HUES6 (cell line): ENCODE data around the gene ALS2.

Source experiments
- H3K27ac ChIP-seq: 2 replicates; pipeline ENCODE4 v1.7.0; 2013; ENCODE audit warnings: low read depth, mild to moderate bottlenecking, low read length, inconsistent platforms
- H3K27me3 ChIP-seq: 2 replicates; pipeline ENCODE4 v1.6.1; 2013; ENCODE audit warnings: low read length; ENCODE audit not compliant: control insufficient read depth, insufficient read depth
- H3K36me3 ChIP-seq: 2 replicates; pipeline ENCODE4 v1.6.1; 2013; ENCODE audit warnings: low read length; ENCODE audit not compliant: control insufficient read depth, insufficient read depth
- H3K4me1 ChIP-seq: 2 replicates; pipeline ENCODE4 v1.6.1; 2013; ENCODE audit warnings: low read length; ENCODE audit not compliant: control insufficient read depth, insufficient read depth
- H3K4me3 ChIP-seq: 2 replicates; pipeline ENCODE4 v1.5.1; 2013; ENCODE audit warnings: low read depth, low read length
- H3K9ac ChIP-seq: one replicate; pipeline ENCODE4 v1.6.1; 2013; ENCODE audit warnings: mild to moderate bottlenecking, low read length
- H3K9me3 ChIP-seq: 2 replicates; pipeline ENCODE4 v1.6.1; 2013; ENCODE audit warnings: low read depth, low read length; ENCODE audit not compliant: control insufficient read depth, insufficient read depth

Gene ALS2

DNA sequence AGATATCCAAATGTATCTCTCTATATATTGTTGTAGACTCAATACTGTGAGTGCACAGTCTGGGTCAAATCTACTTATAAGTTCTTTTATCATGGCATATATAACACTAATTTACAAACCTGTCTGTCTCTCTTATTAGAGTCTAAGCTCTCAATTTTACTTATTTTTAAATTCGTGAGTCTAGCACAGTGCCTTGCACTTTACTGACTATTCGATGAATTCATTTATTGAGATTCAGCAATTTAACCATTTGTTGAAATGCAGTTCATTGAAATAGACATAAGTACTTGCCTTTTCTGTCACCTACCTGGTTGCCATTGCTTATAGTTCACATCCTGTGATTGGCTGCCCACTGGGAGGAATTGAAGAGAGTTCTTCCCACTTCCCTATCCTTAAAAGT is 10.3 kb upstream of the ALS2 start:
- Histone ChIP-seq H3K36me3 (no peaks in the 10 kb centered on the region), H3K9me3 (no peaks in the 10 kb centered on the region), H3K4me1 (no peaks in the 10 kb centered on the region), H3K9ac (no peak overlapping the region), H3K27ac (no peak overlapping the region), H3K27me3 (no peaks in the 10 kb centered on the region), H3K4me3 (no peak overlapping the region)

DNA sequence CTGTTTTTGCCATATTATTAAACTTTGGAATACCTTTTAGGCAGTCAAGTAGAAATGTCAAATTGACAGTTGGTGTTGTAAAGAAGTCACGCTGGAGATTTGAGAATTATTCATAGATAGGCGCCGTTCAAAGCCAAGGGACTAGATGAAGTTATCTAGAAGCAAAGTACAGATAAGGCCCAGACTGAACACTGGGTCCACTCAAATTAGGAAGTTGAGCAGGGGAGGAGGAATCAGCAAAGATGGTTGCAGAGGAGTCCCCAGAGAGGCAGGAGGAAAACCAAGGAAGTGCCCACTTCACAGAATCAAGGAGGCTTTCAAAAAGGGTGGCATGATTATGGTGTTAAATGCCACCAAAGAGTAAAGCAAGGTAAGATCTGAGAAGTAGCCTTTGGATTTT is 9.6 kb upstream of the ALS2 start:
- Histone ChIP-seq H3K9ac (no peak overlapping the region), H3K27ac (no peak overlapping the region), H3K4me3 (no peak overlapping the region), H3K27me3 (no peaks in the 10 kb centered on the region), H3K36me3 (no peaks in the 10 kb centered on the region), H3K9me3 (no peaks in the 10 kb centered on the region), H3K4me1 (no peaks in the 10 kb centered on the region)

DNA sequence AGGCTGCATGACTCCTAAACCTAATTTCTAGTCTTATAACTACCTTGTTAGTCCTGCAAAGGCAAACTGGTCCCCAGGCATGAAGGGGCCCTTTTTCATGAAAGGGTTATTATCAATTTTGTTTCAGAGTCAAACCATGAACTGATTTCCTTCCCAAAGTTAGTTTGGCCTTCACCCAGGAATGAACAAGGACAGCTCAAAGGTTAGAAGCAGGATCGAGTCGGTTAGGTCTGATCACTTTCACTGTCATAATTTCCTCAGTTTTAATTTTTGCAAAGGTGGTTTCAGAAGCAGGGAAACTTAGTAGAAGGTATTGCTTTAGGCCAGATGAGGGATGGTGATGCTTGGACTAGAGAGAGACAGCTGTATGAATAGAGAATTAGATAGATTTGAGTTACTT is 8.7 kb upstream of the ALS2 start:
- H3K27ac ChIP-seq = no peak overlapping the region
- H3K4me3 ChIP-seq = no peak overlapping the region
- H3K9ac ChIP-seq = no peak overlapping the region
- no peaks in the 10 kb centered on the region for H3K36me3 ChIP-seq
- H3K27me3 ChIP-seq = no peaks in the 10 kb centered on the region
- no peaks in the 10 kb centered on the region for H3K9me3 ChIP-seq
- no peaks in the 10 kb centered on the region for H3K4me1 ChIP-seq

DNA sequence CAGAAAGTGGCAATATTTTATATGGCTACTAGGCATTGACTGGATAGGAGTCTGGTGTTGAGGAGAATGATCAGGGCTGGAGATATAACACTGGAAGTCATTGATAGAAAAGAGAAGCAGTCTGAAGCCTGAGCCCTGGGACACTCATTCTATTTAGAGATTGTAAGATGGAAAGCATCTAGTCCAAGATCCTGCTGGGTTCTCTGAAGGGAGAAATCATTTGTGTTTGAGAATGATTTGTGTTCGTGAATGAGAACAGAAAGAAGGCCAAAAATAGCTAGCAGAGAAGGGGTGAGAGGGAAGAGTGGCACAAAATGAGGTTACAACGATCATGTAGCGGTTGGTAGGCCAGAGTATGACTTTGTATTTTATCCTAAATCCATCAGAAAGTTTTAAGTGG is 7.6 kb upstream of the ALS2 start:
- Histone ChIP-seq H3K4me3 (no peak overlapping the region), H3K36me3 (no peaks in the 10 kb centered on the region), H3K9ac (no peak overlapping the region), H3K27me3 (no peaks in the 10 kb centered on the region), H3K4me1 (no peaks in the 10 kb centered on the region), H3K27ac (no peak overlapping the region), H3K9me3 (no peaks in the 10 kb centered on the region)

DNA sequence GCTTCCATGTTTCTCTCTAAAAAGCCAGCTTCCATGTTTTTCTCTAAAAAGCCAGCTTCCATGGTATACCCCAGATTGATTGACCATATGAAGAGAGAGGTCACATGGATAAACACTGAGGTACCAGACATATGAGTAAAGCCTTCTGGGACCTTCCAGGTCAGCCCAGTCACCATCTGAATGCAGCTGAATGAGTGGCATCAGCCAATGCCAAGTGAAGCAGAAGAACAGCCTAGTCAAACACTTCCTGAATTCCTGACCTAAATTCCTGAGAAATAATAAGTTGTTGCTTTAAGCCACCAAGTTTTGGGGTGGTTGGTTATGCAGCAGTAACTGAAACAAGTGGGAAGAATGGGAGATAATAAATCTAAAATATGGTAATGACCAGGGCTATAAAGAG is 5.7 kb upstream of the ALS2 start:
- Histone ChIP-seq H3K27ac (no peak overlapping the region), H3K9ac (no peak overlapping the region), H3K27me3 (no peaks in the 10 kb centered on the region), H3K4me1 (peaks cover 4% of the 10 kb centered on the region; the same call in 1 of the 2 replicates), H3K36me3 (no peaks in the 10 kb centered on the region), H3K4me3 (no peak overlapping the region), H3K9me3 (no peaks in the 10 kb centered on the region)

DNA sequence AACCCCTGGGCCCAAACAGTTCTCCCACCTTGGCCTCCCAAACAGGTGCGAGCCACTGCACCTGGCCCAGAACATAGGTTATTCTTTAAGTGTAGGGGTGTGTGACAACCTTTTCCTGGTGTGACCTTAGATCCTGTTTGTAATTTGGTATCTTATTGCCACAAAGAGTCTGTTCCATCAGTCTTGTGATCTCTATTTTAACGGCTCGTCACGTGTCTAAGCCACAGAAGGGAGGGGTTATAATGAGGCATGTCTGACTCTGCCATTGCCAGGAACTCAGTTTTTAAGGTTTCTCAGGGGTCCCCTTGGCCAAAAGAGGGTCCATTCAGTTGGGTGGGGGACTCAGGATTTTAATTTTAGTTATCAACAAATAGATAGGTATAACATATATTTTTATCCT is 4.4 kb upstream of the ALS2 start:
- H3K9ac ChIP-seq = no peak overlapping the region
- H3K4me3 ChIP-seq = no peak overlapping the region
- no peaks in the 10 kb centered on the region for H3K27me3 ChIP-seq
- H3K9me3 ChIP-seq = no peaks in the 10 kb centered on the region
- H3K36me3 ChIP-seq = no peaks in the 10 kb centered on the region
- peaks cover 4% of the 10 kb centered on the region; the same call in 1 of the 2 replicates for H3K4me1 ChIP-seq
- H3K27ac ChIP-seq = no peak overlapping the region

DNA sequence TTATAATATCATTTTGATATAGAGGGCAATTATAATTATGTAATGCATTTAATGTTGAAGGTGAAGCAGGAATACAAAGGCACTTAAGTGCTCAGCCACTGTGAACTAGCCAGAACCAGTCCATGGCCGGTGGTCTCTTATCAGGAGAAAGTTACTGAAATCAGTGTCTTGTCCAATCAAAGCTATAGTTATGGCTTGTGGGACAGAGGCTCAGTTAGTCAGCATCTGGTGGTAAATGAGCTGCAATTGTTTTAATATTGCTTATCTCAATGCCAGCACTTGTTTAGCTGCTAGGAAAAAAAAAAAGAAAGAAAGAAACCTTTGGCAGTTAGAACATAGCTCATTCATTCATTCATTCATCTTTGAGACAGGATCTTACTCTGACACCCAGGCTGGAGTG is 3.8 kb upstream of the ALS2 start:
- no peaks in the 10 kb centered on the region for H3K36me3 ChIP-seq

DNA sequence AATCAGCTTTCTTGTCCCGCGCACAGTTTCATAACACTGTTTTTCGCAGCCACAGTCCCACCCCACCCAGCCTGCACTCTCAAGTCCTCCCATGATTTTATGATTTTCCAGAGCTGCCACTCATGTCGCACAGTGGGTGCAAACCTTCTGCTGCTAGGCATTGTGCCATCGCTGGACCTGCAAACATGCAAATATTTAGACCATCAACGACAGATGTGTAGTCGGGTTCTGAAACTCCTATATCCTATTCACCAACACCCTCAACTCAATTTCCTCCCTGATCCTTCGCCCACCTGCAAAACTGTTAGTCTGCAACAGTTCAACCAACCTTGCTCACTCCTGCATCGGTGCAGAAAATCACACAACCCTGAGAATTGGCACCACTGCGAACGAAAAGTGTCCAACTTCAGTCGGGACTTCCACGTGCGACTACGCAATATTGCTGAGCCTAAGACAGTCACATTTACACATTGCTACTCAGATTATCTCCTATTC is 871 bp upstream of the ALS2 start:
- Histone ChIP-seq H3K4me1 (peaks cover 32% of the 10 kb centered on the region), H3K9me3 (no peaks in the 10 kb centered on the region), H3K9ac (peak overlapping the region; percentile 87), H3K36me3 (no peaks in the 10 kb centered on the region), H3K4me3 (peak overlapping the region; percentile 87), H3K27ac (0 out of 2 replicates have a peak overlapping the region, but pooled peaks have one; percentile 83), H3K27me3 (no peaks in the 10 kb centered on the region)

More for the DNA sequence above, 3.8 kb upstream of the ALS2 start:
- Histone ChIP-seq H3K4me3 (no peak overlapping the region), H3K4me1 (peaks cover 8% of the 10 kb centered on the region; the same call in 1 of the 2 replicates), H3K27ac (no peak overlapping the region), H3K9me3 (no peaks in the 10 kb centered on the region), H3K9ac (no peak overlapping the region), H3K27me3 (no peaks in the 10 kb centered on the region)

DNA sequence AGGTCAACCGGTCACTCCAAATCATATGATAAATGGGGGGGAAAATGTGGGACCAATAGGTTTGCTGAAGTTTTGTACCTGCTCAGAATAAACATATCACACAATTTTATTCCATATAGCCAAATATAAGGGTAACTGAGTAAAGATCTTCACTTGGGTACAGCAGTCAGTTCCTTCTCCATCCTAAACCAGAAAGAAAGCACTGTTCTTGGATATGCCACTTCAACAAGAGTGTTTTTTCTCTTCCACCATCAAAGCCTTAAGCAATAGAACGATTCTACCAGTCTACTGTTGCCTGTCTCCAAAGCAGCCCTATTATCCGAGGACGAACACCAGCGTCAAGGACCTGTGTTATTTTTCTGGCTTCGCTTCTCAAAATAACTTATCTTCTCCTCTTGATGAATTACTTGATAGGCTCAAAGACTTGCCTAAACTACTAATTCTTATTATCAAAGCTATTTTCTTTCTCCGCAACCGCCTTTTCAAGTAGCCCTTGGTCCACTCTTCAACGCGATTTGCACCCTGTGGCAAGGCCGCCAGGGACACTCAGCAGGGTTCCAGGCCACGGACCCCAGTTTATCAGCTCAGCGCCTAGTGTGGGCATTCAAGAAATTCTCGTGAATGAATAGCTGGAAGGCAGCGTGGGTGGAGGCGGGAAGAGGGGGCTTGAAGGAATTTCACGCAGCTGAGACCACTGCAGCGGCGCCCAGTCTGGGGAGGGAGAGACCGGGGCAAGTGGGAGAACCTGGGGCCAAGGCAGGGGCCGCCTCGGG is 646 bp downstream of the ALS2 start:
- Histone ChIP-seq H3K27ac (peak overlapping the region; percentile 83), H3K27me3 (no peaks in the 10 kb centered on the region), H3K4me1 (peaks cover 43% of the 10 kb centered on the region), H3K9me3 (no peaks in the 10 kb centered on the region), H3K9ac (peak overlapping the region; percentile 87), H3K4me3 (peak overlapping the region; percentile 87), H3K36me3 (no peaks in the 10 kb centered on the region)

DNA sequence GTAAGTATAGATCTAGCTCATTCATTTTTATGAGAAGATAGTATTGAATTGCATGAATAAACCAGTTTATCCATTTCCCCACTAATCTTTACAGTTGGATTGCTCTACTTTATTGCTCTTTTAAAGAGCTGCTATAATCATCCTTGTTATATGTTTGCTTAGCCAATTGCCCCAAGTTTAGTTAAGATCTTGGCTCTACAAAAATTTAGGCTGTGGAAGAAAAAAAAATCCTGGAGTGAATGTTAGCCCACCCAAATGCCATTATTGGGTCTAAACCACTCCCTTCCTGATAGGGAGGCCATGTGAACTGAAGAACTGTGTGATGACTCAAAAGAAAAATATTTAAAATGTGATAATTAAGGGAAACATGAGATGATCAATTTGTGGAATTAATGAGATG is 2.9 kb downstream of the ALS2 start:
- Histone ChIP-seq H3K27ac (no peak overlapping the region), H3K9me3 (no peaks in the 10 kb centered on the region), H3K9ac (no peak overlapping the region), H3K27me3 (no peaks in the 10 kb centered on the region), H3K4me3 (no peak overlapping the region; the same call in 1 of the 2 replicates), H3K36me3 (no peaks in the 10 kb centered on the region), H3K4me1 (peaks cover 57% of the 10 kb centered on the region)

DNA sequence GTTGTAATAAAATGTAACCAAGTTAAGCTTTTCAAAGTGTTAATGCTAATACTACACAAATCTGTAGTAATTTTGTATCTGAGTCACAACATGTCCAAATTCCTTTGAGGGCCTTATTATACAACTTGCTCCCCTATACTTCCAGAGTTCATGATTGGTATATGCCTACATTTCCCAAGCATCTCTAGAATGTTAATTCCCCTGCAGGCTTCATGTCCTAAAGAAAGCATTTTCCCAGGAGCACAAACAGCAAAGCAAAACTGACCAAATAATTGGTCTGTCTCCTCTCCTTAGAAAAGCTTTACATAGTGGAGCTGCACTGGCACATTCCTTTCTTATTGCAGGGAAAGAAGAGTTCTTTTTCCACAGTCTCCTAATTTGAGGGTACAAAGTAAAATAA is 3.7 kb downstream of the ALS2 start:
- H3K9ac ChIP-seq = no peak overlapping the region
- peaks cover 59% of the 10 kb centered on the region for H3K4me1 ChIP-seq
- no peaks in the 10 kb centered on the region for H3K9me3 ChIP-seq
- H3K27ac ChIP-seq = no peak overlapping the region
- H3K36me3 ChIP-seq = no peaks in the 10 kb centered on the region
- no peak overlapping the region for H3K4me3 ChIP-seq
- no peaks in the 10 kb centered on the region for H3K27me3 ChIP-seq
